GM18519 (cell line): ENCODE measurements around the gene CYP8B1.
A peak's percentile ranks its signal among the peaks of the same experiment; 100 is the strongest.
"Not testable (repeated sequence)": the region's sequence is repeated elsewhere in the genome, so short reads cannot be mapped to it uniquely, and the experiment has no call there.

Experiments used
- ATAC-seq: cut with Tn5 transposase; IDR thresholded peaks from one replicate; pipeline ENCODE4 v1.9.1; 2021; ENCODE audit warnings: mild to moderate bottlenecking, moderate library complexity; ENCODE audit not compliant: unreplicated experiment, low FRiP score

CYP8B1 gene

DNA sequence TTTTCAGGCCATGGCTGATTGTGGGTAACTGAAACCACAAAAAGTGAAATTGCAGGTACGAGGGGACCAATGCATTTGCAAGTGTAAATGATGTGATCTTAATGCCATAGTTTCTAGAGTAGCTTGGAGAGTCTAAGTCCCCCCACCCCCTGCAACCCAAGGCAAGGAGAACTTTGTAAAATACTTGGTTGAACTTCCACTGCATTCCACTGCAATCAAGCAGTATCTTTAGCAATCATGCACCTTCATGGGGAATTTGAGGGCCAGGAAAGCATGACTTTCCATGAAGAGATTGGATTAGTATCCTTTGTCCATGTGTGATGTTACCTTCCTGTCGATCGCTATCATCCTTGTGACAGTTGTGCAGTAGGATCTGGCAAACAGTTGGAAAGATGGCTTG is 11.4 kb upstream of the CYP8B1 start:
- ATAC-seq, result no peak

DNA sequence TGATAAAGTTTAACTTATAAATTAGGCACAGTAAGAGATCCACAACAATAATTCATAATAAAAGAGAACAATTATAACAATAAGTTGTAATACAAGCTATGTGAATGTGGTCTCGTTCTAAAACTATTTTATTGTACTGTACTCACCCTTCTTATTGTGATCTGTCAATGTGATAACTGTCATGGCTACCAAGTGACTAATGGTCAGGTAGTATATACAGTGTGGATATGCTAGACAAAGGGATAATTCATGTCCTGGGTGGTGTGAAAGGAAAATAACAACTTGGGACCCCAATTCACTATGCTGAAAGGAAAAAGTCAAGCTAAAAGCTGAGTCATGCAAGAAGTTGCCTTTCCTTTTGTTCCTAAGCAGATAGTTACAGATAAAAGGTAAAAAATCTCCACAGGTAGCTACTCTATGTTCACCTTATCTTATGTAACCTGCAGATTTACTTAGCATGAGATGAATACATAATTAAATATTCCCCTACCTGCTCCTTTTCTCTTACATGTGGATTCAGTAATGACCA is 10.7 kb upstream of the CYP8B1 start:
- ATAC-seq, result no peak

DNA sequence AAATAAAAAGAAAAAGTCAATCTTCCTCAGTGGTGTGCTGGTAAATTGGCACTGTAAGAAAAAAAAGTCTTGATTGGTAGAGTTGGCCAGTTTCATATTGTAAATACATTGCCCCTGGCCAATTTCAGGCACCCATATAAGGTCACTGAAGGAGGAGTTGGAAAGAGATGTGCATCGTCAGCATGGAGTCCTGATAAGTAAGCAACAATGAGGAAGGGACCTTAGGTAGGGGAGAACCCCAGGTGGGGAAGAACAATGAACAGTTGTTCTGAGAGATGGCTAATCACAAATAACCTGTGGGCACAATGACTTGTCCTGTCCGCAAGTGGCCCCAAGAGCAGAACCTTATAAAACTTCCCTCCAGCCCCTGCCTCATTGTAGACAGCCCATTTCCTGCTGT is 8.6 kb upstream of the CYP8B1 start:
- ATAC-seq, result no peak

DNA sequence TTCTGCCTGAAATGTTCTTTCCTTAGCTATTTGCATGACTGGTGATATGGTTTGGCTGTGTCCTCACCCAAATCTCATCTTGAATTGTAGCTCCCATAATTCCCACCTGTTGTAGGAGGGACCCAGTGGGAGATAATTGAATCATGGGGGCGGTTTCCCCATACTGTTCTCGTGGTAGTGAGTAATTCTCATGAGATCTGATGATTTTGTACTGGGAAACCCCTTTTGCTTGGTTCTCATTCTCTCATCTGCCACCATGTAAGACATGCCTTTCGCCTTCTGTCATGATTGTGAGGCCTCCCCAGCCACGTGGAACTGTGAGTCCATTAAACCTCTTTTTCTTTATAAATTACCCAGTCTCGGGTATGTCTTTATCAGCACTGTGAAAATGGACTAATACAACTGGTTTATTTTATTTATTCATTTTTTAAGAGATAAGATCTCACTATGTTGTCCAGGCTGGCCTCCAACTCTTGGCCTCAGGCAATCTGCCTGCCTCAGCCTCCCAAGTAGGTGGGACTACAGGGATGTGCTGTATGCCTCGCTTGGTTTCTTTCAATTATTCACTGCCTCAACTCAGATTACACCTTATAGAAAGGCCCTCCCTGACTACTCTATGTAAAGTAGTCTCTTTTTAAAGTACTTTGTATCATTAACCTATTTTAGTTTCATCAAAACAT is 7.7 kb upstream of the CYP8B1 start:
- ATAC-seq, result not testable (repeated sequence)

DNA sequence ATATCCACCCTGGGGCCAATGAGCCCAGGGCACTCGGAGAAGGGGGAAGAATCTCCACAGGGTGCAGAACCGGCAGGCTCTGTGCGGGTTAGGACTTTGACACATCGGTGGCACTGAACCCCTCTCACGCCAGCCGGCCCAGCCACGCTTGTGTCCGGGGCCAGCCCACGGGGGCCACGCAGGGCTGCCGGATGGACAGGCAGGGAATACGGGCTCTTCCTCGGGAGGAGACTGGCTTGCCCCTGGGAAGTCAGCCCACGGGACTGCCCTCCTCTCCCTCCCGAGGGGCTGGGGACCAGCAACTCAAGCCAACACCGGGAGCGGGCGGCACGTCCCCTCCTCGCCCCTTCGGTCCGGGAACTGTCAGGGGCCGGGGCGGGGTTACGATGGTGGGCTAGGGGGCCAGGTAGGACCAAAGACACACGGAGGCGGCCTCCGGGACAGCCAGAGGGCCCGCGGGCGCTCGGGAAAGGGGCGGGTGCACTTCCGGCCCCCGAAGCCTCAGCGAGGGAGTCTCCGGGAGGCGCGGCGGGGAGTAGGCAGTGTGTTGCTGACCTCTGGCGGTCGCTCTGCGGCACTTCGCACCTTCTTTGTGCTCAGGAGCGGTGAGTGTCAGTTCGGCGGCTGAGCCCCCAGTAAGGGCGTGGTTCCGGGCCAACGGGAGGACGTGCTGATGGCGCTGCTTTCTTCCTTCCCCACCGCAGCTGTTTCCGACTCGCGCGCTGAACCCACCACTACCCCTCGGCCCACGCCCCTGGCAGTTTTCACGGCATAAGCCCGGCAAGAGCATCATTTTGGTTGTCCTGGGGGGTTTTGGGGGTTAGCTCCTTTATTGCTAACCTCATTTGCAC is 5.1 kb upstream of the CYP8B1 start:
- ATAC-seq, result peak; percentile 96

DNA sequence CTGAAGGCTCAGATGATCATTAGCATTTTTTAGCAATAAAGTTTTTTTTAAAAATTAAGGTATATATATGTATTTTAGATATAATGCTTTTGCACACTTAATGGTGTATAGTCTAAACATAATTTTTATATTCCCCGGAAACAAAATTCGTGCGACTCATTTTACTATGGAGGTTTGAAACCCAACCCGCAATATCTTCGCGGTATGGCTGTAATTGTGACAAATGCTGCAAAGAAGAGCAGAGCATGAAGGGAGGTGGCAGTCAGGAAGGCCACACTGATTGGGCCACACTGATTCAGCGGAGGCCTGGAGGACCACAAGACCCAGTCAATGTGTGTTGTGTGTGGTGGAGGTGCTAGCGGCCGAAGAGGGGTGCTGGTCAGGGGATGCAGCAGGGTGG is 4.5 kb upstream of the CYP8B1 start:
- ATAC-seq, result no peak

DNA sequence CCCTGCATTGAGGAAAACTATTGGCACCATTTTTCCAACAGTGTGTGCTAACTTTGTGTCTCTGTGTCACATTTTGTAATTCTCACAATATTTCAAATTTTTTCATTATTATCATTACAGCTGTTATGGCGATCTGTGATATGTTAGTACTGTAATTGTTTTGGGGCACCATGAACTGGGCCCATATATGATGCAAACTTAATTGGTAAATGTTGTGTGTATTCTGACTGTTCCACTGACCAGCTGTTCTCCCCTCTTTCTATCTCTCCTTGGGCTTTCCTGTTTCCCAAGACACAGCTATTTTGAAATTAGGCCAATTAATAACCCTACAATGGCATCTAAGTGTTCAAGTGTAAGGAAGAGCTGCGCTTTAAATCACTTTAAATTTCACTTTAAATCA is 2.2 kb upstream of the CYP8B1 start:
- ATAC-seq, result no peak

DNA sequence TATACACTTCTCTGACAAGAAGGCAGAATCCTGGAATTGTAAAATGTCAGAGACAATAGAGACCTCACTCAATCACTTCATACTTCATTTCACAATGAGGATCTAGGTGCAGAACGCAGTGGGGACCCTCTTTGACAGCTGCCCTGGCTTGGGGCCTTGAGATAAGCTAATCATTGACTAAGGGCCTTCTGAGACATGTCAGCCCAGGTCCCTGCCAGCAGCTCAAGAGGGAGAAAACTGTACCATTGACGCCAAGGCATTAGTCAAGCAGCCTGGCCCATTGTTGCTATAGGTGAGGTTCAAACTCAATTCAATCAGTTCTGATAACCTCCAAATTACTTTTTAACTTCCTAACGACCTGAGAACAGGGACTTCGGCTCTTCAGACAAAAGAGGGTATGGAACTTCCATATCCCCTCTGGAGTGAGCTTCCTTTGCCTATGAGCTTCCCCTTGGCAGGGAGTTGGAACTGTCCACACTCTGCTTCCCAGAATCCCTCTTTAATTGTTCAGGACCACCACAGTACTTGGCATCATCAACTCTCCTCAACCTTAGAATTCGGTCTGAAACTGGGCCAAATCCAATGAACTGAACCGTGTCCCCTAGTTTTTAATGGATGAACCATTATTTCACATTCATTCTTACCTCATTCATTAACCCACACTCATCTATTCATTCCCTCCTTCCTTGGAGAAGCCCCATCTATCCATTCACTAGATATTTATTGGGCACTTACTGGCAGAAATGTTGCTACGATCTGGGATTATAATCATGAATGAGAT is 1.5 kb upstream of the CYP8B1 start:
- ATAC-seq, result no peak

DNA sequence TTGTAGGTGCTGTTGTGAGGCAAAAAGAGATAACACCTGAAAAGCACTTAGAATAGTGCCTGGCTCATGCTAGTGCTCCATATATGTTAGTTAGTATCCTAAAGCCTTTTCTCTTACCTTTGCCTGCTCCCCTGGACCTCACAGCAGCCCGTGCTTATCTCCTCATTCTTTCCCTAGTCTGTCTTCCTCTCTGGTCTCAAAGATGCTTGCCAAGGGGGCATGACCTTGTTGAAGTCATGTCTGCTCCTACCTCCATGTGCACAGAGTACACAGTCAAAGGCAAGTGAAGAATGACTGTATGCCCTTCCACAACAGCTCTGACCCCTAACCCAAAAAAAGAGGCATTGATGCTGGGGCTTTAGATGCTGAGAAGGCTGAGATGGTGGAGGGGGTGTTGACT is 722 bp upstream of the CYP8B1 start:
- no peak for ATAC-seq

DNA sequence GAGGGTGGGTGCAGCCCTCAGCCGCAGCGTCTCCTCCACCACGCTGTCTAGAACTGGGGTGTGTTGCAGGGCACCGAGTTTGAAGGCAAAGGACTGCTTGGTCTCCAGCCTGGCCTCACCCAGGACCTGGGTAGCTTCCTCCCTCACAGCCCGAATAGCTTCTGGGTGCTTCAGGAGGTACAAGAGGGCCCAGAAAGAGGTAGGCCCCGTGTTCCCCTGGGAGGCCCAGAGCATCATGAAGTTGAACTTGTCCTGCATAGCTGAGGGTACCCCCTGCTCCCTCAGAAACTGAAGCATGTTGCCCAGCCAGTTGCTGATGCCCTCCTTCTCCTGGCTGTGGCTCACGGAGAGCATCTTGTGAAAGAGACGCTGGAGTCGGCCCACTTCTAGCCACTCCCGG is 930 bp downstream of the CYP8B1 start:
- no peak for ATAC-seq

DNA sequence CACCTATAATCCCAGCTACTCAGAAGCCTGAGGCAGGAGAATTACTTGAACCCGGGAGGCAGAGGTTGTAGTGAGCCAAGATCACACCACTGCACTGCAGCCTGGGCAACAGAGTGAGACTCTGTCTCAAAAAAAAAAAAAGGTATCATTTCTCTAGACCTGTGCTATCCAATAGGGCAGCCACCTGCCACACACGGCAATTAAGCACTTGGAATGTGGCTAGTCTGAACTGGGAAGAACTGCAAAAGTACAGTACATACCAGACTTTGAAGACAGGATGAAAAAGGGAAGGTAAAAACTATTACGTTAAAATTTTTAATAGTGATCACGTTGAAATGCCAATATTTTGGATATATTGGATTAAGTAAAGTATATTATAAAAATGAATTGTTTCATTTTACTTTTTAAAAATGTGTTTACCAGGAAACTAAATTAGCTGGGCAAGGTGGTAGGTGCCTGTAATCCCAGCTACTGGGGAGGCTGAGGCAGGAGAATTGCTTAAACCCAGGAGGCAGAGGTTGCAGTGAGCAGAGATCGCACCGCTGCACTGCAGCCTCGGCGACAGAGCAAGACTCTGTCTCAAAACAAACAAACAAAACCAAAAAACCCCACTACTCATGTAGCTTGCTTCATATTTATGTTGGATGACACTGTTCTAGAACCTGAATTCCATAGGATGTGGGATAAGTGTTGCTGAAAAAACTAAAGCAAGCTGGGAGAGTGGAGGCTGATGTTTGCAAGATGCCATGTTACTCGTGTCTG is 2.3 kb downstream of the CYP8B1 start:
- ATAC-seq, result no peak

DNA sequence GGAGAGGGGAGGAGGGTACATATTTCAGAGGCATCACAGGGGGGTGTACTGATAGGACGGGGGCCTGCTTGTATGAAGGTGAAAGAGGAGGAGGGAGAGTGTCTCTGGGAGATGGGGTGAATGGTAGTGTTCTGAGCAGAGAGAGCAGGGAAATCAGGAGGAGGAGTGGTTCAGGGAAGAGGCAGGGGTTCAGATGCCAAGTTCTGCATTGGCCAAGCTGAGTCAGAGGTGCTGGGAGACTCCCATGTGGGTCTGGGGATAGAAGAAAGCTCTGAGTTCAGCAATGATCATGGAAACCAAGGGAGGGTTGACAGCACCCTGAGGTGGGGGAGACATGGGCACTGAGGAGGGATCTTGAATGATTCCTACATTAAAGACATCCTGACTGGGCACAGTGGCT is 3.0 kb downstream of the CYP8B1 start:
- ATAC-seq, result no peak

DNA sequence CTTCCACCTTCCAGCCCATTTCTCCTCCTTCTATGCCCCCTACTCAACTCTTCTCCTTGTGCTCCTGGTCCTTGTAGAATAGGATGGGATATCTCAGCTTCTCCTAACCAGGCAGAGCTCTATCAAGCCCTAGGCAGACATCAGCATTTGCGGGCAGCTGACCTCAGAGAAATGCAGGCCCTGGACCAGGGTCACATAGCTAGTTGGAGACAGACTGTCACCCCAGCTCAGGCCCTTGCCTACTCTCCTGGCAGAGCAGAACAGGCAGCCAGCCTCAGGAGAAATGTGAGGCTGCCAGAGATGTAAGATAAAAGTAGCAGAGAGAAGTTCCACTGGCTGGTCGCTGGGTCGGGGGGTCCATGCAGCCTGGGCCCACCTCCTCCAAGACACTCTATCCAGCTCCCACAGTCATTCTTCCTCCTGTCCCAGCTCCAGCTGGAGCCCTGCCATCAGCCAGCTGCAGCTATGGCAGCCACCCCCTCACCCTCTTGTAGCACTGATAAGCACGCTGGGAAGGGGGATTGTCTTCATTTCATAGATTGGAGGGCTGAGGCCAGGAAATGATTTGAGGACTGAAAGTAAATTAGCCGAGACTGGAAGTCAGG is 4.0 kb downstream of the CYP8B1 start:
- no peak for ATAC-seq

DNA sequence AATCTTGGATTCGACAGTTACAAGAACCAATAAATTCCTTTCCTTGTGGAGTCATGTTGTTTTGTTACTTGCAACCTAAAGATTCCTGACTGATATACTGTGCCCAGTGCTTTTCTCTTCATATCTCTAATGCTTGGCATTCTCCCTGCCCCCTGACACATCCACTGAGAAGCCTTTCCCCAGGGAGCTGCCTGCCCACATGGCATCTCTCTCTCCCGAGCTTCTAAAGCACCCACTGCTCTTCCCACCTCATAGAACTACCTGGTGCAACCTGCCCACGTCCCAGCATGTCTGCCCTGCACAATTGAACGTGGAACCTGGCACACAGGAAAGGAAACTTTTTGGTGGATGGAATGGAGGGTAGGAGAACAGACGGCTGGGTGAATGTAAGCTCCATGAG is 6.8 kb downstream of the CYP8B1 start:
- ATAC-seq, result no peak

DNA sequence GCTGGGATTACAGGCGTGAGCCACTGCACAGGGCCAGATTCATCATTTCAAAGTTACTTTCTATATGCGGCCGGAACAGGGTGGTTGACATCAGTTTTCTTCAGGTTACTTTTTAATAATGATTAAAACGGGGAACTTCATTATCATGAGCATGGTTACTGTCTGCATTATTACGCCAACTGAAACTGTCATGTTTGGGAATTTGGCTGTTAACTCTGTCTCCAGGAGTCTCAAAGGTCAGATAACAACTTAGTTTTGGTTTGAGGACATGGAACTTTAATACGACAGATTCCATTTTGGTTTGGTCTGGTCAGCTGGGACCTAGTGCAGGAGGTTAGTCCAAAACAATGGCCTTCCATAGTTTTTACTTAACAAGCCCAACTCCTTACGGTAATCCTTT is 8.5 kb downstream of the CYP8B1 start:
- ATAC-seq, result no peak

DNA sequence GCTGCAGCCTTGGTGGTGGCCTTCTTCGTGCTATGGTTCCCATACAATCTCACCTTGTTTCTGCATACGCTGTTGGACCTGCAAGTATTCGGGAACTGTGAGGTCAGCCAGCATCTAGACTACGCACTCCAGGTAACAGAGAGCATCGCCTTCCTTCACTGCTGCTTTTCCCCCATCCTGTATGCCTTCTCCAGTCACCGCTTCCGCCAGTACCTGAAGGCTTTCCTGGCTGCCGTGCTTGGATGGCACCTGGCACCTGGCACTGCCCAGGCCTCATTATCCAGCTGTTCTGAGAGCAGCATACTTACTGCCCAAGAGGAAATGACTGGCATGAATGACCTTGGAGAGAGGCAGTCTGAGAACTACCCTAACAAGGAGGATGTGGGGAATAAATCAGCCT is 10.4 kb downstream of the CYP8B1 start:
- ATAC-seq, result no peak

DNA sequence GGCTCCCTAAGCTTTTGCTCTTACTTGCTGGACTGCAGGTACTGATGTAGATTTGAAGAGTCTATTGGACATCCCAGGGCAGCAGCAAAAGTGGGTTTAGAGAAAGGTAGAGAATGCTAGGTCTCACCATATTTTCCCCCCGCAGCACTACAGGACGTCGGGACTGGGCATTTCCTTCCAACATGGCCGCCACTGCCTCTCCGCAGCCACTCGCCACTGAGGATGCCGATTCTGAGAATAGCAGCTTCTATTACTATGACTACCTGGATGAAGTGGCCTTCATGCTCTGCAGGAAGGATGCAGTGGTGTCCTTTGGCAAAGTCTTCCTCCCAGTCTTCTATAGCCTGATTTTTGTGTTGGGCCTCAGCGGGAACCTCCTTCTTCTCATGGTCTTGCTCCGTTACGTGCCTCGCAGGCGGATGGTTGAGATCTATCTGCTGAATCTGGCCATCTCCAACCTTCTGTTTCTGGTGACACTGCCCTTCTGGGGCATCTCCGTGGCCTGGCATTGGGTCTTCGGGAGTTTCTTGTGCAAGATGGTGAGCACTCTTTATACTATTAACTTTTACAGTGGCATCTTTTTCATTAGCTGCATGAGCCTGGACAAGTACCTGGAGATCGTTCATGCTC is 11.2 kb downstream of the CYP8B1 start:
- no peak for ATAC-seq

DNA sequence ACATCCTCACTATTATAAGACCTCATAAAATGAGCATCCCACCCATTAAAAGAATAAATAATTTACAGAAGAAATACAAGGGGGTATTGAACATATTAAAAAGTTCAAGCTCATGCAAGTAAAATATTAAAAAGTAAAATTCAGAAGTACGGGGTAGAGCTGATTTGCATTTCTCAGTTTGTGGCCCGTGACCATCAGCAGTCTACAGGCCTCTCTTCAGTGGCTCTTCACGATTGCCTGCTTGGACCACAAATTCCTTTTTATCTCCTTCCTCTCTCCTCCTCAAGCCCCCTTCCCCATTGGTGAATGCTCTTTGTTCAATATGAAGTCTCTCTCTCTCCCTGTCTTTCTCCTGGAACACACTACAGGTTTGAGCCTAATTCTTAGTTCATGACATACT is 19.1 kb downstream of the CYP8B1 start:
- no peak for ATAC-seq

DNA sequence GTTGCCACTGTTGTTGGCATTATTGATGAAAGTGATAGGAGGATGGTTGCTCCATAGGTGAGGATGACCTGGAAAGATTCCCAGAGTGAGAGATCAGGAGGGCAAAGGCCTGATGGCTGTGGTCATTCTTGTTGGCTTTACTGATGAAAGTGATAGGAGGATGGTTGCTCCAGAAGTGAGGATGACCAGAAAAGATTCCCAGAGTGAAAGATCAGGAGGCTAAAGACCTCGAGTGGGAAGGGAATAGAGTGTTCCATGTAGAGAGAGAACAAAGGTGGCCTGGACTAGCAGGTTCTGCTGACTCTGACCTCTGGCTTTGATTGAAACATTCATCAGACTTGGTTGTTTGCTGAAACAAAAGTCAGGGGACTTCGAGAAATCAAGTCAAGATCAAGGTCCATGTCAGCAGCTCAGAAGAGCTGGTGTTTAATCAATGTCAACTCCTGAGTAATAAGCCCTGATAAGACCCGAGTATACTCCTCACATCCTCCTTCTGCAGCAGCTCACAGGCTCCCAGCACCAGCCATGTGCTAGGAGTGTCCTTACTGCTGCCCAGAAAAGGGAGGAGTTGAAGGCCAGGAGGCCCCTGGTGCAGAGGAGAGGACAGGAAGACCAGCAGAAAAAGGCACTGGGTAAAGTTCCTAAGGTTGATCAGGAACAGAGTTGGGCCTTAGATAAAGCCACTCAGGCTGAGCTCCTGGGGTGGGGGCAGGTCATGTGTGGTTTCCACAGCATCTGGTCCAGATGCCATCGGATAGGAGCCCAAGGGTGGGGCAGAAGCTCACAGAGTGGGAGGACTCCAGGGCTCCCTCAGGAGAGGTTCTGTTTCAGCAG is 19.9 kb downstream of the CYP8B1 start:
- no peak for ATAC-seq
